Activated gamma-delta T cell (primary cell): ENCODE results near the gene CDK5.
"Not testable (repeated sequence)": the region's sequence is repeated elsewhere in the genome, so short reads cannot be mapped to it uniquely, and the experiment has no call there.

Experiments
- DNase-seq: peaks from one replicate; lab custom pipeline; 2025; lab: John Stamatoyannopoulos, UW

The CDK5 gene

DNA sequence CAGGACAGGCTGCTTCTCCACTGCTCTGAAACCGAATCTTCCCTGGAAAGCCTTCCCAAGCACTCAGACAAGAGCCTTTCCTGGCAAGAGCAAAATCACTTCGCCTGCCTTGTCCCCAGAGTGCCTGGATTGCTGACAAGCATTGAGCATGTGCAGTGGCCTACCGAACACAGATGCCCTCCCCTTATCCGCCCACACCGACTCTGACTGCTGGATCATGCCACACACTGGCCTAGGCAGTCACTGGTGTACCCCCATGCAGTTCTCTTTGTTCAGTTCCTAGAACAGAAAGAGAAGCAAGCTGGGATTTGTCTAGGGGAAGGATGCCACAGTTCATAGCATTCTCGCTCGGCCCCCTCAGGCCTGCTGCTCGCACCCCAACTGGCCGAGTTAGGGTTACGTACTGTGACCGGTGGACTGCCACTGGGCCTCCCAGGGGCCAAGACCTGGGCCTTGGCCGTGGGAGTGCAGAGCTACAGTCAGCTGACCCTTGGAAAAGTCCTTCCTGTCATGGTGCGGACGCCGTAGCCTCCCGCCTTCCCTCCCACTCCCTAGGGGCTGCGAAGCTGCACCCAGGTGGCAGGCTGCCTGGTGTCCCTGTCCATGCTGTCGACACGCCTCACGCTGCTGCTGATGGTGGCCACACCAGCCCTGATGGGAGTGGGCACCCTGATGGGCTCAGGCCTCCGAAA, 22.5 kb downstream of the CDK5 start:
- DNase-seq, result no peak

DNA sequence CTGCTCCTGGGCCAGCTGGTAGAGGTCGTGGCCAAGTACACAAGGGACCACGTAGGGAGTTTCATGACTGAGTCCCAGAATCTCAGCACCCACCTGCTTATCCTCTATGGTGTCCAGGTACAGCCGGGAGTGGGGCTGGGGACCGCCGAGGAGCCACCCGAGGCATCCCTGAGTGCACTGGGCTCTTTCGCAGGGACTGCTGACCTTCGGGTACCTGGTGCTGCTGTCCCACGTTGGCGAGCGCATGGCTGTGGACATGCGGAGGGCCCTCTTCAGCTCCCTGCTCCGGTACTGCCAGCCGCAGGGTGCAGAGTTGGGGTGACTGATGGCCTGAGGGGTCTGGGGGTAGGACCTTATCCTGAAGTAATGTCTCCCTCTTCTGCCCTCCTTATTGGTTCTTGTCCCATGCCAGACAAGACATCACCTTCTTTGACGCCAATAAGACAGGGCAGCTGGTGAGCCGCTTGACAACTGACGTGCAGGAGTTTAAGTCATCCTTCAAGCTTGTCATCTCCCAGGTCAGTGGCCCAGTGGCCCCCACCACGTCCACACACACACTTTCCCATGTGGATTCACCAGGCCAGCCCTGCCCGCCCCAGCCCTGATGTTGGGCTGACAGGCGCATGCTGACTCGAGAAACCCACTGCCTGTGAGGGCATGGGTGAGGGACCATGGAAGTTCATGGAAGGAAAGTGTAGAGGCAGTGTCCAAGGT, 23.2 kb downstream of the CDK5 start:
- DNase-seq, result no peak

DNA sequence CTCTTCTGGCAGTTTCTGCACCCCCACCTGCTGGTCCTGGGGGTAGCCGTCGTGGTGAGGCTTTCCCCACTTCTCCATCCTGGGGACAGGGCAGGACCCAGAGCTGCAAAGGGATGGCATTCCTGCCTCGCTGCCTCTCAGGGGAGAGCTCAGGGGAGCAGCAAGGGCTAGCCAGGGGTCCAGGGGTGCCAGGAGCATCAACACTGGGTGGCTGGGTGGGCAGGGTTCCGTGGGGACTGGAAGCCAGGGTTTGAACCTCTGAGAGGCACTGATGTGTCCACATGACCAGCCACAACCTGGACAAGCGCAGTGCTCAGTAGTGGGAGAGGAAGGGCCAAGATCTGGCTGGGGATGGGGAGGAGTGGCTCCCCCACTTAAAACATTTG, 23.8 kb downstream of the CDK5 start:
- no peak for DNase-seq

DNA sequence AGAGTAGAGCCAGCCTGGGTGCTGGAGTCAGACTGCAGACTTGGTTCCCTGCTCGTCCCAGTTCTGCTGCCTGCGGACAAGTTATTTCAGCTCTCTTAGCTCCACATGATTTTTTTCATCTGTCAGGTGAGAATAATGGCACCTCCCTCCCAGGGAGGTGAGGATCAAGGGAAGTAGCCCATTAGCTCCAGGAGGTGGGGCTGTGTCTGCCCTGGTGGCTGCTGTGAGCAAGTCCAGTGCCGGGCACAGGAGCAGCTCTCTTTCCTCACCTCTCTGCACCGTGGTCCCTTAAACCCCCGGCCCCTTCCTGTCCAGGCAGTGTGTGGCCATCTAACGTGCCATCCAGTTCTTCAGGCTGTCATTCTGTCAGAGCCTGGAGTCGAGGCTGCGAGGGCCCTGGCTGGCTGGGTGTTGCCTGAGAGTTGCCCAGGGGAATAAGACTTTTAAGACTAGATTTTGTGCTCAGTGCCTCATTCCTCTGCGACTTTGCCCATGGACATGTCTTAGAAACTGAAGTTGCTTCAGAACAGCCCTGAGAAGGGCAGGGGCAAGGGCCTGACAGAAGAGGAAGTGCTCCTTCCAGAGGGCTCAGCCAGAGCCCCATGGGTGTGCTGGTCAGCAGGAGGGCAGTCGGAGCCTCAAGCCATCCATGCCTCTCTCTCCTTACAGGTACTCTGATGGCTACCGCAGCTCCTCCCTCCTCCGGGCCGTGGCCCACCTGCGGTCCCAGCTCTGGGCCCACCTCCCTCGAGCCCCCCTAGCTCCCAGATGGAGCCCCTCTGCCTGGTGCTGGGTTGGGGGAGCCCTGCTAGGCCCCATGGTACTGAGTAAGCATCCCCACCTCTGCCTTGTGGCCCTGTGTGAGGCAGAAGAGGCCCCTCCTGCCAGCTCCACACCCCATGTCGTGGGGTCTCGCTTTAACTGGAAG, 24.5 kb downstream of the CDK5 start:
- DNase-seq, result no peak

DNA sequence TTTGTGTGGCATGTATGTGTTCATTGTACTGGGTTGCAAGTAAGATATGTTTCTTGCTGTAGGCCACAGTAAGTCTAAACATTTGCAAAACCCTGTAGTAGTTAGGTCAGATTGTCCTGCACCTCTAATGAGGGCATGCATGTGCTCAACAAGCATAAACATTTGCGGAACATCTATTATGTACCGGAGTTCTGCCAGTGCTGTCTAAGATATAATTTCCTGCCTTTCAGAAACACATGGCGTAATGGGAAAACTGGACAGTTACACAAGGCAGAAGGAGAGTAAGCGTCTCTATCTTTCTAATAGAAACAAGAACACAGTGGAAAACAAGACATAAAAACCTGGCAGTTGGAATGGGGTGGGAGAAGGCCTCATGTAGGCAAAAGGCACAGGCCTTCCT, 26.7 kb downstream of the CDK5 start:
- no peak for DNase-seq

DNA sequence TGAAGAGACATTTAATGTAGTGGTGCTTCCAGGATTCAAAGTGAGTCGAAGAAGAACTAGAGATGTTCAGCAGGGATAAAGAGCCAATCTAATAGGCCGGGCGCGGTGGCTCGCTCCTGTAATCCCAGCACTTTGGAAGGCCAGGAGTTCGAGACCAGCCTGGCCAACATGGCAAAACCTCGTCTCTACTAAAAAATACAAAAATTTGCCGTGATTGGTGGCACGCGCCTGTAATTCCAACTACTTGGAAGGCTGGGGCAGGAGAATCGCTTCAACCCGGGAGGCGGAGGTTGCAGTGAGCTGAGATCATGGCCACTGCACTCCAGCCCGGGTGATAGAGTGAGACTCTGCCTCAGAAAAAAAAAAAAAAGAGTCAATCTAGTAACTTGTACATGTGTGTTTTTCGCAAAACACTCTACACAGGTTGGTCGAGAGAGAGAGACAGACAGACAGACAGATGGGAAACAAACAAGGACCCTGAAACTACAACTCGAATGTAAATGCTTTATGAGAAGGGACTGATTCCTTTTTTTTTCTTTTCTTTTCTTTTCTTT, 28.7 kb downstream of the CDK5 start:
- DNase-seq, result no peak

DNA sequence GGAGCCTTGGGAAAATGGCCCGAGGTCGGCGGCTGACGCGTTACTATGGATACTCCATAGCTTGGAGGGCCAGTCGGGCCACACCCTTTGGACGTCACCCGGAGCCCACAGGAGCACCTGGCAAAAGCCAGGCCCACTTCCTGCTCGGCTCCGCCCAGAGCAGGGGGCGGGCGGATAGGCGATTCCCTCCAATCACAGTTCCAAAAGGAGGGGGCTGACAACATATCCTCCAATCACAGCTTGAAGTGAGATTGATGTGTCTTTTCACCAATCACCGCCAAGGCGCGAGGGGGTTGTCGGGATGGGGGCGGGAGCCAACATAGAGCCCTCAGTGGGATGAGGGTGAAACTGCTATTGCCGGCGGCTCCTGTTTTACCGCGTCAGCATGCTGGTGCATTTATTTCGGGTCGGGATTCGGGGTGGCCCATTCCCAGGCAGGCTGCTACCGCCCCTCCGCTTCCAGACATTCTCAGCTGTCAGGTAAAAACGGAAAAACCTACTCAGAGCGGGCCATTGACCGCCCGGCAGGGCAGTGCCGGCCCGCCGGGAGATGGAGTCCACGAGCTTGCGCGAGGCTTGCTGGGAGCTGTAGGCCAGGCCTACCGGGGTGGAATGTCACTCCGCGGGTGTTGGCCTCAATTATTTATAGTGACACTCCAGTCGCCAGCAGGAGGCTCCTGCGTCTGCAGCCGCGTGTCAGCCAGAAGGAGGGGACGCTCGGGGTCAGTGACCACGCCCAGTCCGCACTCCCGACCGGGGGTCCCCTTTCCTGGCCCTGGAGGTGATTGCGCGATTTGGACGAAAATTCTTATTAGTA, 29.4 kb downstream of the CDK5 start, which contains the start of gene ABCB8:
ABCB8 (plus strand) TSS at position 320 of the 817 bp plus-strand sequence; CDS start at position 386, 66 bp downstream.
- peak; percentile 70 for DNase-seq

DNA sequence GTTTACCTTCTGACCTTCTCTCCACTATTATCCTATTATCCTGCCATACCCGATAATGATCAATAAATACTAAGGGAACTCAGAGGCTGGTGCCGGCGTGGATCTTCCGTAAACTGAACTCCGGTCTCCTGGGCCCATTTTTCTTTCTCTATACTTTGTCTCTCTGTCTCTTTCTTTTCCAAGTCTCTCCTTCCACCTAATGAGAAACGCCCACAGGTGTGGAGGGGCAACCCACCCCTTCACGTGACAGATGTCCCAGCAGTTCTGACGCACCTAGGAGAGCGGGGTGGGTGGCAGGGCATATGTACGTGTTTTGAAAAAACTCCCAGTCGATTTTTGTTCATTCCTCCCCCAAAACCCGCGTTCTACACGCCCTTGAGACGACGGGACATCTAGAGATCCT, 30.0 kb downstream of the CDK5 start:
- not testable (repeated sequence) for DNase-seq

DNA sequence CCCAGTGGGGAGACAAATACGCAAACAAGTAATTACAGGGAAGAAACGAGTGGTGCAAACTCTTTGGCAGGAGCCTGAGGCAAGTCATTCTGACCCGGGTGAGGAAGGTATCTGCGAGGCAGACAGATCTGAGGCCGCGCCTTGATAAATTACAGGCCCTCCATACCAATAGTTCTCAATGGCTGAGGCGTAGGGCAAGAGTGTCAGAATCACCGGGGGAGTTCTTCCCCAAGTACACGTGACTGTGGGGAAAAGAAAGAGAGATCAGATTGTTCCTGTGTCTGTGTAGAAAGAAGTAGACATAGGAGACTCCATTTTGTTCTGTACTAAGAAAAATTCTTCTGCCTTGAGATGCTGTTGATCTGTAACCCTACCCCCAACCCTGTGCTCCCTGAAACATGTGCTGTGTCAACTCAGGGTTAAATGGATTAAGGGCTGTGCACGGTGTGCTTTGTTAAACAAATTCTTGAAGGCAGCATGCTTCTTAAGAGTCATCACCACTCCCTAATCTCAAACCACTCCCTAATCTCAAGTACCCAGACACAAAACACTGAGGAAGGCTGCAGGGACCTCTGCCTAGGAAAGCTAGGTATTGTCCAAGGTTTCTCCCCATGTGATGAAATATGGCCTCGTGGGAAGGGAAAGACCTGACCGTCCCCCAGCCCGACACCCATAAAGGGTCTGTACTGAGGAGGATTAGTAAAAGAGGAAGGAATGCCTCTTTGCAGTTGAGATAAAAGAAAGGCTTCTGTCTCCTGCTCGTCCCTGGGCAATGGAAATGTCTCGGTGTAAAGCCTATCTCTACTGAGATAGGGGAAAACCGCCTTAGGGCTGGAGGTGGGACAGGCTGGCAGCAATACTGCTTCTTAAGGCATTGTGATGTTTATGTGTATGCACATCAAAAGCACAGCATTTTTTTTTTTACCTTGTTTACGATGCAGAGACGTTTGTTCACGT, 30.6 kb downstream of the CDK5 start:
- not testable (repeated sequence) for DNase-seq

DNA sequence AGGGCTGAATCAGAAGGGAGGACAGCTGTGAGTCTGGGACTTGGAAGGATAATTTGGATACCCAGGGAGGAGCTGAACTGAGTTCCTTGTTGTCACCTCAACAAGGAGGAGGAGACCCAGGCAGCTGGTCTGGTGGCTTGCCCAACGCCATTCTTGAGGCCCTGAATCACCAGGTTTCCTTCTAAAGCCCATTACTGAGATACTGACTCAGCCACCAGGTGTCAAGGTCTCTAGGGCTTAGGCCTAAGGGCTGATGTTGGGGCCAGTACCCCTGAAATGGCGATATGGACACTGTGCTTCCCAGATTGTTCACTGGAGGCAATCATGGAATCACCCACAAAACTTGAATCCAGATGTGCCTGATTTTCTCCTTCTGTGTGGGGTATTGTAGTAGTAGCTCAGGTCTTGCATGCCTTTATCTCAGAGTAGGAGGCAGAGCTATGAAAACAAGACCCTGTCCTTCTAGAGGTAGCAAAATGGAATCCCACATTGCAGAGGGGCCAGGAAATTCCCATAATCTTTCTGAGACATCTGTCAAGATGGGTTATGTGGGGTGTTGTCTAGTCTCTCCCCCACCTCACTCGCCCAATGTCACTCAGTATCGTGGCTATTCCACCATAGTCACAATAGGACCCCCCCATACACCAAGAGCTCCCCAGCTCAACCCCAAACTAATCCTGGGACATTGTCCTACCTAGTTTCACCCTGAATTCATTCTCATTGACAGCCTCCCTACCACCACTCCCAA, 31.6 kb downstream of the CDK5 start:
- DNase-seq, result no peak

DNA sequence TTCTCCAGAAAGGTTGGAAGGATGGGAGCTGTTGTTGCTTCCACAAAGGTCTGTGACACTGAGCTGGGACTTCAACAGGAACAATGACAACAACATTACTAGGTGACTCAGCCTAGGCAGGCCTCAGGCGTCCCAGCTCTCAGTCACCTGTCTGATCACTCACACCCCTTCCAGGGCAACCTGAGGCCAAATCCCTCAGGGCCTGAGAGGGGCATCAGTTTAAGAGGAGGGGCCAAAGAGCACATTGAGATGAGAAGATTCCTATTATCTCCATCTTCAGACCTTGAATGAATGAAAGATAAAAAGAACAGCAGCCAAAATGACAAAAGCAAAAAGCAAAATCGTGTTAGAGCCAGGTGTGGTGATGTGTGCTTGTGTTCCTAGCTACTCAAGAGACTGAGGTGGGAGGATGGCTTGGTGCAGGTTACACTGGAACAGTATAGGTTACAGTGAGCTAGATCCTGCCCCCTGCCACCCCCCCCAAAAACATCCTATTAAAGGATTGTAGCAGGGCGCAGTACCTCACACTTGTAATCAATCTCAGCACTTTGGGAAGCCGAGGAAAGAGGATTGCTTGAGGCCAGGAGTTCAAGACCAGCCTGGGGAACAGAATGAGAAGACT, 33.2 kb downstream of the CDK5 start, which contains the start of gene ATG9B:
ATG9B (minus strand) TSS at position 60 of the 622 bp plus-strand sequence. CDS start 71 bp downstream, outside the sequence.
- DNase-seq, result no peak

DNA sequence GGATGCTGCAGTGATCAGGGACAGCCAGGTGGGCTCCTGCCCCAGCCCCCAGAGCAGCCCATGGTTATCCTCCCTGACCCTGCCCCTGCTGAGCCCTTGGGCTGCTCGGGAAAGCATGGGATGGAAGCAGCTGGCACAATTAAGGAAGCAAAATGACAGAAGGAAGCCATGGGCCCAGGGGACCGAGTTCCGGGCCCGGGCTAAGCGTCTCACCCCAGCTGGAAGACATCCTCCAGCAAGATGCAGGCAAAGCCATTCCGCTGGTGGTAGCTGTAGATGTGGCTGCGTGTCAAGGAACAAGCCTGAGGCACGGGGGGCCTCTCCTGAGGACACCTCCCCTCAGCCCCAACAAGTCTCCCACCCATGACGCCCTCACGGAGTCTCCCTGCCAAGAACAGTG, 34.5 kb downstream of the CDK5 start:
- no peak for DNase-seq

DNA sequence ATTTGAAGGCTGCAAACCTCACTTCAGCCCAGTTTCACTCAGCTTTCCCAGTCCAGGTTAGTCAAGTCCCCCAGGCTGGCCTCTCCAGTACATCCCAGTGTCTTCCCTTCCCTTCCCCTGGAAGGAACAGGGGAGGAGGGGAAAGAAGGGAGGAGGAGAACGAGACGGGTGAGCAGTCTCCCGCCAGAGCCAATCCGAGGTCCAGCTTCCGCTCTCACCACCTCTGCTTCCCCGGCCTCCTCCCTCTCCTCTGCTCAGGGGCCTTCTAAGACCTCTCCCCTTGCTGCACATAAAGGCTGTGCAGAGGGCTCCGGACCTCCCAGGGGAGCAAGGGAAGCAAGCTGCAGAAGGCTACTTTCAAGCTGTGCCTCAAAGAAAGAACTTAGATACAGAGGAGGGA, 37.5 kb downstream of the CDK5 start:
- DNase-seq, result no peak

DNA sequence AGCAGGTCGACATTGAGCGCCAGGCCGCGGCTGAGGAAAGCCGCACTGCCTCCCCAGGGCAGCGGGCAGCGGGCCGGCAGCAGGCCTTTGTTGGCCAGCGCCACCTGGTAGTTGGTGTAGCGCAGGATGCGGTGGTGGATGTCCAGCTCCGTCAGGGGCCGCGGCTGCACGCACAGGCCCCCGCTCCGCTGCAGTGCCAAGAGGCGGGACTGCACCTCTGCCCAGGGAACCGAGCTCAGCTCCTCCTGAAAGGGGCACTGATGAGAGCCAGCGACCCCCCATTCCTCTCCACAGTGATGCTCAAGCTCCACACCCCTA, 38.6 kb downstream of the CDK5 start:
- no peak for DNase-seq

DNA sequence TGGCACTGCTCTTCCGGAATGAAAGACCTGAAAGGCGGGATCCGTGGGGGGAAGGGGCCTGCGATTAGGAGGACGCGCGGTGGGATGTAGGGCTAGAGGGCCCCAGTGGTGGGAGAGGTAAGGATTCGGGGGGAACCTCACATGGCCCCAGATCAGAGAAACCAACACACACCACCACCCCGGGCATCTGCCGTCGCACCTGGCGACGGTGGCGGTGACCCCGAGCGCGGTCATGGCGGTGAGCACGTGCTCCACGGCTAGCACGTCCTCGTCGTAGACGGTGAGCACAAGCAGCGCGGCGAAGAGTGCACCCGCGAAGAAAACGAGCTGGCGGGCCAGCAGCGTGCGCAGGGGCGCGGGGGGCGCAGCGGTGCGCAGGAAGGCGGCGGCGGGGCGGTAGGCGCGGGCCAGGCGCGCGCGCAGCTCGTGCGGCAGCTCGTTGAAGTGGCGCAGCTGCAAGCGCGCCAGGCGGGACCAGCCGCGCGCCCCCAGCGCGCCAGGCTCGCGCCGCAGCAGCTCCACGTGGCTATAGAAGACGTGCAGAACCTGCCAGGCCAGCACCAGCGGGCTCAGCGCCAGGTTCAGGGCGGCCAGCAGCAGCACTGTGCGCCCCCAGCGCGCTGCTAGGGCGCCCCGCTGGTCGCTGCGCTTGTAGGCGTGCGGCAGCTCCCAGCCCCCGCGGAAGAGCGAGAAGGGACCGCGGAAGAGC, 39.1 kb downstream of the CDK5 start:
- peak; percentile 42 for DNase-seq

DNA sequence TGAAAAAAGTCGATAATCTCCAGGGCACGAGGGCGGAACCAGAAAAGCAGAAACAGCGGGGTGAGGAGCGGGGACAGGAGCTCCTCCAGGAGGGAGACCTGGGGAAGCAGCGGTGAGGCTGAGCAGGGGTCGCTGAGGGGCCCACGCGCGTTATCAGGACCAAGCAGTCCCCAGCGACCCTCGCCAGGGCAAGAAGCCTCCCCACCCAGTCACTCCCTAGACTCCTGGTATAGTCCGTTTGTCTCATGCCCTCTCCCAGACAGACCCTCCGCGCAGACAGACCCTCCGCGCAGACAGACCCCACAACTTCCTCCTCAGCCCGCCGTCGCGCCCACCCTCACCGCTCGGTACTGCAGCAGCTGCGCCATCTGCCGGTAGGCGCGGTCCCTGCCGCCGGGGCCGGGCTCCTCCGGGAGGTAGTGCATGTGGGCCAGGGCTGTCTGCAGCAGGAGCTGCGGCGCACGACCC, 39.7 kb downstream of the CDK5 start:
- peak; percentile 55 for DNase-seq

DNA sequence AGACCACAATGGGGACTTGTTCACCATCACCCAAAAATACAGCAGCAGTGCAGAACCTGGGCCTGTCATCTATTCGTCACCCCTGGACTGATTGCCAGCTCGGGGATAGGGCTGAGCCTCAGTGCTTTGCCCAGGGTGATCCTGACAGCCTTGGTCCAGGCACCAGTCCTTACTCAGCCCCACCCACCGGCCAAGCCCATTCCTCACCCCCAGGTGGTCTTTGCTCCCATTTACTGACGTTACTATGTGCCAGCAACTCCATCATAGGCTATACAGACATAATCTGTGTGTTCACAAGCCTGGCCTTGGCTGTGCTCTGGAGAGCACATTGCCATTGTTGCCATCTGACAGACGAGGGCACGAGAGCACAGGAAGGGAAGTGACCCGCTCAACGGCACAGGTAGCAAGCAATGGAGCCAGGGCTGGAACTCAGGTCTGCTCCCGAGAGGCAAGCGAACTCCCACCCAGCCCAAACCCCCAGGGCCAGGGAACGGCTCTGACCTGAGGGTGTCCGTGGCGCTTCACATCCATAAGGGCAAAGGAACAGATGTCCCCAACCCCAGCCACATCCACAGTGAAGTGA, 40.2 kb downstream of the CDK5 start:
- no peak for DNase-seq

DNA sequence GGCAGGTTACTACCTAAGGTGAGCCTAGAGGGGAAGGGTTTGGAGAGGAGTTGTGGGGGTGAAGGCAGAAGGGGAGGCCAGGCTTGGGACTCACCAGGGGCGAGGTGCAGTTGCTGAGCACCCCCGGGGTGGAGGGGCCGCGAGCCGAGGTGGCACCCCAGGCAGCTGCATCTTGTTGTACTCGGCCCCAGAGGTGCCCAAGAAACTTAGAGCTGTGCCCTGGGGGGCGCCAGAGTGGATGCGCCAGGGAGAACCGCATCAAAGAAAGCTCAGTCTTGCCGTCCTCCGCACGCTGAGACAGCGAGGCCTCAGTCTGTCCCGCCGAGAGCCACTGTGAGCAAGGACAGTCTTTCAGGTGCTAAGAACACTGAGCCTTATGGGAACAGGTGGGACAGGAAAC, 40.8 kb downstream of the CDK5 start:
- no peak for DNase-seq
